ENCODE data around the gene YDJC. TPM values are rescaled to one million over a fixed set of nuclear protein-coding genes. Genes with fewer than 3 reads are reported as not detected.

Gene YDJC
- total RNA-seq, 2 experiments from 2014 or later: 37.1 to 38.0 TPM

Other genes starting within 250 kb of the YDJC start
- gene RIMBP3B, start 246.3 kb downstream of the YDJC start, total RNA-seq: under 1 TPM; 0.55 to 0.81 TPM
- 1 to 10 TPM; 3.9 to 4.0 TPM for gene HIC2, start 212.7 kb downstream of the YDJC start, total RNA-seq
- 1 to 10 TPM in 1 of 2 experiments, under 1 TPM in 1; 0.48 to 1.4 TPM for gene TMEM191C, start 162.6 kb downstream of the YDJC start, total RNA-seq
- gene RIMBP3C, start 78.6 kb downstream of the YDJC start, total RNA-seq: under 1 TPM; 0.23 to 0.33 TPM
- gene UBE2L3, start 62.3 kb downstream of the YDJC start, total RNA-seq: 10 to 100 TPM; 54.3 to 57.4 TPM
- gene CCDC116, start 2.7 kb upstream of the YDJC start, total RNA-seq: under 1 TPM; 0.33 to 0.43 TPM
- gene SDF2L1, start 12.3 kb upstream of the YDJC start, total RNA-seq: 10 to 100 TPM; 61.4 to 62.1 TPM
- gene PPIL2, start 36.0 kb upstream of the YDJC start, total RNA-seq: 10 to 100 TPM; 62.5 to 66.3 TPM
- gene YPEL1, start 105.8 kb upstream of the YDJC start, total RNA-seq: 10 to 100 TPM; 17.3 to 17.5 TPM
- gene MAPK1, start 237.6 kb upstream of the YDJC start, total RNA-seq: 10 to 100 TPM; 97.6 to 99.5 TPM